PC-9 (cell line): Measurements from ENCODE around the gene MS4A4A. TPM values are rescaled to one million over a fixed set of nuclear protein-coding genes. Genes with fewer than 3 reads are reported as not detected.

ENCODE experiments used
- BruUV-seq: library from RNA; stranded (reverse); fragments of 400-500 nt; replicated peaks from 2 replicates; lab custom pipeline; 2021; lab: Mats Ljungman, UMichigan
- CTCF ChIA-PET: fragments of 300-600 bp; sonication (Branson Sonifier 250); formaldehyde crosslinking; loops from one replicate; lab custom pipeline; 2022; ENCODE audit warnings: antibody characterized with exemption; lab: Charles Lee
- POLR2A ChIA-PET: fragments of 300-600 bp; sonication (Branson Sonifier 250); formaldehyde crosslinking; loops from one replicate; lab custom pipeline; 2022; ENCODE audit warnings: antibody characterized with exemption; ENCODE audit not compliant: unreplicated experiment; lab: Charles Lee
- DNase-seq, 2 experiments: peaks; one replicate each; pipeline versions ENCODE4 v3.0.0 to v3.0.0-alpha.2; 2015 to 2022; ENCODE audit warnings: mixed read lengths in 1 of 2
- H2AFZ ChIP-seq: fragments of 200-600 bp; sonication (generic); 2 replicates; pipeline ENCODE4 v1.8.1; 2017; ENCODE audit warnings: antibody characterized with exemption
- H3F3A ChIP-seq: fragments of 200-600 bp; sonication (generic); 2 replicates; pipeline ENCODE4 v1.8.1; 2017; ENCODE audit warnings: antibody characterized with exemption, mild to moderate bottlenecking, low read depth; ENCODE audit not compliant: insufficient read depth
- H3K27ac ChIP-seq: fragments of 200-600 bp; sonication (generic); 2 replicates; pipeline ENCODE4 v1.6.1; 2016; ENCODE audit warnings: mixed run types
- H3K27me3 ChIP-seq: fragments of 200-600 bp; sonication (generic); 2 replicates; pipeline ENCODE4 v1.6.1; 2016; ENCODE audit warnings: low read depth, mixed run types; ENCODE audit not compliant: insufficient read depth
- H3K36me3 ChIP-seq: fragments of 200-600 bp; sonication (generic); 2 replicates; pipeline ENCODE4 v1.6.1; 2016; ENCODE audit warnings: low read depth, mixed run types
- H3K4me1 ChIP-seq: fragments of 200-600 bp; sonication (generic); replicated peaks from 2 replicates; pipeline ENCODE4 v1.6.1; 2016; ENCODE audit warnings: mixed run types; ENCODE audit not compliant: insufficient read depth
- H3K4me2 ChIP-seq: fragments of 200-600 bp; sonication (generic); 2 replicates; pipeline ENCODE4 v1.6.1; 2017; ENCODE audit warnings: mixed run types
- H3K4me3 ChIP-seq: fragments of 200-600 bp; sonication (generic); 2 replicates; pipeline ENCODE4 v1.6.1; 2016; ENCODE audit warnings: mixed run types
- H3K79me2 ChIP-seq: fragments of 200-600 bp; sonication (generic); 2 replicates; pipeline ENCODE4 v1.6.1; 2017; ENCODE audit warnings: low read depth, mixed run types
- H3K9me2 ChIP-seq: fragments of 200-600 bp; sonication (generic); 2 replicates; pipeline ENCODE4 v1.8.1; 2017; ENCODE audit warnings: mild to moderate bottlenecking; ENCODE audit not compliant: insufficient read depth
- H3K9me3 ChIP-seq: fragments of 200-600 bp; sonication (generic); 2 replicates; pipeline ENCODE4 v1.8.1; 2016; ENCODE audit warnings: low read depth; ENCODE audit not compliant: insufficient read depth
- H4K20me1 ChIP-seq: fragments of 200-600 bp; sonication (generic); 2 replicates; pipeline ENCODE4 v1.8.1; 2017; ENCODE audit not compliant: insufficient read depth
- EZH2 ChIP-seq: fragments of 200-600 bp; sonication (generic); IDR thresholded peaks from 2 replicates; pipeline ENCODE4 v1.8.0; 2017; ENCODE audit warnings: antibody characterized with exemption, low read depth
- intact Hi-C: fragments of 100-400 bp; cut with micrococcal nuclease; formaldehyde crosslinking; loops from one replicate; pipeline ENCODE4 v1.10.0; 2022; ENCODE audit not compliant: unreplicated experiment
- total RNA-seq: library from RNA; stranded (reverse); gene quantifications from 2 replicates; pipeline ENCODE4 v1.2.3, GENCODE V29; 2021
- TF ChIP-seq, protein P1 (sequence below): fragments of 200-600 bp; sonication (generic); conservative IDR thresholded peaks from 2 replicates; pipeline ENCODE4 v1.6.1; 2017; ENCODE audit warnings: mixed run types, antibody characterized with exemption, mild to moderate bottlenecking, moderate library complexity

MS4A4A gene
- total RNA-seq, 1 experiment from 2014 or later = not detected

DNA sequence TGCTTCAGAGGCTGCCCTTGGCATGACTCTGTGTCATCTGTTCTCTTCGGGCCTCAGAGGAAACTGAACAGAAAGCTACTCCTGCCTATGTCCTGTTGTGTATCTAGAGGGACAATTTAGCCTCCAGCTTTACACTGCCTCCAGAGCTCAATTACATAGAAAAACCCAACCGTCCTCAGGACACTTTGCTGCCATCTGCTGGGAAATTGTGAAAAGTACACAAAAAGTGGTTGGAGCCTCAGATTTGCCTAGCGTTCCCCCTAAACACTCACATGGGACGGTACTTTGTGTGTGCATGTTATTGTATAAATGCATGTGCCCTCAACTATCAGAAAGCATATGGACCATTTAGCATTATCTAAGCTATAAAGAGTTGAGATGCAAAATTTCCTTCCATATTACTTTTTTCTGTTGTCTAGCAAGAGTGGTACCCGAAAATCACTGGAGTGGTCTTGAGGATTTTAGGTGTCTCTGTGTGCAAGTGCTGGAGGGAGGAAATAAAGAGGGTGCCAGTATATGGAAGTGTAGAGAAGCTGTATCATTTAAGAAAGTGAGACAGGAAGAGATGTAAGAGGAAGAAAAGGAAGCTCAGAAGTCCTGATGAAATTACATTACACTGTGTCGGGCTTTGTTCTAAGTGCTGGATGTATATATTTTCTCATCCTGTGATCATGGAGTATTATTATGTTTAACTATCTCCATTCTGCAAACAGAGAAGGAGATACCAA is 28.8 kb upstream of the MS4A4A start:
- H3F3A ChIP-seq = no peaks in the 10 kb centered on the region
- peak in 1 of 2 experiments; percentile 9 for DNase-seq
- no peaks in the 10 kb centered on the region for H3K36me3 ChIP-seq
- TF ChIP-seq, protein P1, sequence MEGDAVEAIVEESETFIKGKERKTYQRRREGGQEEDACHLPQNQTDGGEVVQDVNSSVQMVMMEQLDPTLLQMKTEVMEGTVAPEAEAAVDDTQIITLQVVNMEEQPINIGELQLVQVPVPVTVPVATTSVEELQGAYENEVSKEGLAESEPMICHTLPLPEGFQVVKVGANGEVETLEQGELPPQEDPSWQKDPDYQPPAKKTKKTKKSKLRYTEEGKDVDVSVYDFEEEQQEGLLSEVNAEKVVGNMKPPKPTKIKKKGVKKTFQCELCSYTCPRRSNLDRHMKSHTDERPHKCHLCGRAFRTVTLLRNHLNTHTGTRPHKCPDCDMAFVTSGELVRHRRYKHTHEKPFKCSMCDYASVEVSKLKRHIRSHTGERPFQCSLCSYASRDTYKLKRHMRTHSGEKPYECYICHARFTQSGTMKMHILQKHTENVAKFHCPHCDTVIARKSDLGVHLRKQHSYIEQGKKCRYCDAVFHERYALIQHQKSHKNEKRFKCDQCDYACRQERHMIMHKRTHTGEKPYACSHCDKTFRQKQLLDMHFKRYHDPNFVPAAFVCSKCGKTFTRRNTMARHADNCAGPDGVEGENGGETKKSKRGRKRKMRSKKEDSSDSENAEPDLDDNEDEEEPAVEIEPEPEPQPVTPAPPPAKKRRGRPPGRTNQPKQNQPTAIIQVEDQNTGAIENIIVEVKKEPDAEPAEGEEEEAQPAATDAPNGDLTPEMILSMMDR = peak; percentile 74
- TF ChIP-seq EZH2 = no peak
- H3K27ac ChIP-seq = no peak overlapping the region
- H3K4me3 ChIP-seq = no peak overlapping the region
- H3K9me3 ChIP-seq = no peaks in the 10 kb centered on the region
- BruUV-seq = no TSS peak
- ChIA-PET POLR2A (no interaction called here), CTCF (no interaction called here)
- no peaks in the 10 kb centered on the region for H3K4me1 ChIP-seq
- no peaks in the 10 kb centered on the region for H3K9me2 ChIP-seq
- intact Hi-C loops = loop anchor here (5.0 kb wide), 1 partner anchor 429 kb away; no protein-coding TSS in a partner anchor
- H3K27me3 ChIP-seq = no peaks in the 10 kb centered on the region
- no peak overlapping the region for H2AFZ ChIP-seq
- no peaks in the 10 kb centered on the region for H3K79me2 ChIP-seq
- H4K20me1 ChIP-seq = no peaks in the 10 kb centered on the region
- no peak overlapping the region for H3K4me2 ChIP-seq

DNA sequence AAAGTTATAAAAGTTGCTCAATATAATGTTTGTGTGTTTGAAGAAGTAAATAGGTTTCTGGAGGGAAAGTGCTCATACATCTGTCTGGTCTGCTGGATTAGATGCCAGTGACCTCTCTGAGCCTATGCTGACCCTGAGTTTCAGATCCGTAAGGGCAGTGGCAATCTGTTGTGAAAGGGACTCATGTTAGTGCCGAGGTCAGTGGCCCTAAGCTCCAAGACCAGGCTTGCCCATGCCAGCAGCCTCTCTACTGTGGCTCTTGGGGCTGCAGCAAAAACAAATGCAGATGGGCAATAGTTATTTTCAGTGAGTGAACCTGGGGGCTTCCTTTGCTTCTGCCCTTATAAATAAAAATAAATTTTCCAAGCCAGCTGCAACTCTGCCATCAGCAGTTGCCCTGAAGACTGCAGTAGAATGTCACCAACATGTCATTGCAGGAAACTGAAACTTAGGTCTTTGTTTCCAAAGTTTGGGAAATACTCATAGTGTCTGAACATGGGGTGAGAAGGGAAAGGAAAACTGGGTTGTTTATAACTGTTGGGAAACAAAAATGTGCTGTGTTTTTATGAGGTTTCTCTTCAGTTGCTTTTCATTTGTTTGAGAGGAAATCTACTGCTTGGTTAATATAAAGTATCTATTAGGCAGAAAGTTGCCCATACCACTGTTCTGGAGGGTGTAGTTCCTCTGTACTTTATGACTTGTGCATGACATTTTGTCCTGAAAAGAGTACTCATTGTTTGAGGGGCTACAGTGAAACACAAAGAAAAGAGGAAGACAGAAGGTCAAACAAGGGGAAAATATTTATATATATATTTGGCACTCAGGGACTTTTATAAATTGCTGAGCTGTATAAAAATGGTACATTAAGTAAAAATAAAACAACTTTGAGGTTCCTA is 28.0 kb upstream of the MS4A4A start:
- no TSS peak for BruUV-seq
- Histone ChIP-seq H3K27ac (no peak overlapping the region), H2AFZ (no peak overlapping the region), H3K27me3 (no peaks in the 10 kb centered on the region), H3K4me1 (no peaks in the 10 kb centered on the region), H3K4me3 (no peak overlapping the region), H3K4me2 (no peak overlapping the region), H3K9me3 (no peaks in the 10 kb centered on the region), H3K9me2 (no peaks in the 10 kb centered on the region), H4K20me1 (no peaks in the 10 kb centered on the region), H3K79me2 (no peaks in the 10 kb centered on the region), H3K36me3 (no peaks in the 10 kb centered on the region), H3F3A (no peaks in the 10 kb centered on the region)
- DNase-seq = no peak
- ChIA-PET POLR2A (no interaction called here), CTCF (no interaction called here)
- intact Hi-C loops = loop anchor here (5.0 kb wide), 1 partner anchor 430 kb away; no protein-coding TSS in a partner anchor
- no peak for TF ChIP-seq EZH2
- TF ChIP-seq, protein P1 = no peak

DNA sequence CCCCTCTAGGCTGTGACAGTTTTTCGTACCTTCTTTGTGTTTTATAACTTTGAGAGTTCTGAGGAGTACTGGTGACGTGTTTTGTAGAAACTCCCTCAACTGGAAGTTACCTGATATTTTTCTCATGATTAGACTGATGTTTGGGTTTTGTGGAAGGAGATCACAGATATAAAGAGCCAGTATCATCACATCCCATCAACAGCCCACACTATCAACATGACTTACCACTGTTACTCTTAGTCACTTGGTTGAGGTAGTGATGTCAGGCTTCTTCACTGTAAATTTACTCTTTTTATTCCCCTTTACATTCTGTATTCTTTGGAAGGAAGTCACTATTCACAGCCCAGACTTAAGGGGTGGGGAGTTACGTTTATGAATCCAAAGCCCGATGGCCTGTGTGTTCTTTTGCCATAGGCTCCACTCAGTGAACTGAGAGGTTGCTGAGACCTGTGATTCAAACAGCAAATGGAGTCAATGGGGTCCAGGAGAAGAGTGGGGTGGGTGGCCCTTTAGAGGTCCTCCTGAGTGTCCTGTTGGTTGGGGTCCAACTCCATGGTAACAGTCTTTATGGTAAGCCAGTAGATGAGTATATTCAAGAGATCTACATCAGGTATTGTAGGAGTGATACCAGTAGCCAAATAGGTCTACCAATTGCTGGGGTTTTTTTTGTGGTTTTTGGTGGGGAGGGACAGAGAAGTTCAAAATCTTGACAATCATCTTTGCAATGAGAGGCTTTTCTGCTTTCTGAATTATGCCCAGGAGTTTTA is 22.3 kb upstream of the MS4A4A start:
- H3K27ac ChIP-seq = no peak overlapping the region
- BruUV-seq = no TSS peak
- intact Hi-C loops = no loop called here
- no peak for DNase-seq
- H2AFZ ChIP-seq = no peak overlapping the region
- H3K4me2 ChIP-seq = no peak overlapping the region
- H3K9me3 ChIP-seq = 0 out of 2 replicates have a peak, but pooled peaks cover 3% of the 10 kb centered on the region
- H3K27me3 ChIP-seq = no peaks in the 10 kb centered on the region
- no peaks in the 10 kb centered on the region for H4K20me1 ChIP-seq
- H3K36me3 ChIP-seq = no peaks in the 10 kb centered on the region
- H3K79me2 ChIP-seq = no peaks in the 10 kb centered on the region
- ChIA-PET POLR2A (no interaction called here), CTCF (no interaction called here)
- no peaks in the 10 kb centered on the region for H3K9me2 ChIP-seq
- H3K4me3 ChIP-seq = no peak overlapping the region
- H3K4me1 ChIP-seq = no peaks in the 10 kb centered on the region
- TF ChIP-seq, protein P1 = no peak
- no peak for TF ChIP-seq EZH2
- H3F3A ChIP-seq = no peaks in the 10 kb centered on the region
